DOHH2 (cell line): Measurements from ENCODE around the gene TEX26.

Experiments used
- H3F3A ChIP-seq: fragments of 200-600 bp; sonication (generic), shearing (Covaris generic); 2 replicates; pipeline ENCODE4 v1.6.0; 2016; ENCODE audit warnings: antibody characterized with exemption, mild to moderate bottlenecking; ENCODE audit not compliant: control insufficient read depth, insufficient read depth
- H3K27ac ChIP-seq: fragments of 200-600 bp; sonication (generic); 2 replicates; pipeline ENCODE4 v1.5.1; 2014; ENCODE audit warnings: low read depth, mild to moderate bottlenecking, low read length, moderate library complexity
- H3K27me3 ChIP-seq: fragments of 200-600 bp; sonication (generic); 2 replicates; pipeline ENCODE4 v1.6.1; 2014; ENCODE audit warnings: mild to moderate bottlenecking, low read length, mixed read lengths; ENCODE audit not compliant: control insufficient read depth
- H3K36me3 ChIP-seq: fragments of 200-600 bp; sonication (generic); 2 replicates; pipeline ENCODE4 v1.6.1; 2014; ENCODE audit warnings: mild to moderate bottlenecking, low read length, moderate library complexity, mixed read lengths; ENCODE audit not compliant: control insufficient read depth
- H3K4me1 ChIP-seq: fragments of 200-600 bp; sonication (generic); 2 replicates; pipeline ENCODE4 v1.6.1; 2014; ENCODE audit warnings: mild to moderate bottlenecking, low read length, mixed read lengths; ENCODE audit not compliant: control insufficient read depth
- H3K4me2 ChIP-seq: fragments of 200-600 bp; sonication (generic); 2 replicates; pipeline ENCODE4 v1.6.0; 2014; ENCODE audit warnings: mild to moderate bottlenecking, low read length, moderate library complexity
- H3K4me3 ChIP-seq: fragments of 200-600 bp; sonication (generic); 2 replicates; pipeline ENCODE4 v1.5.1; 2014; ENCODE audit warnings: mild to moderate bottlenecking, low read length, mixed read lengths
- H3K79me2 ChIP-seq: fragments of 200-600 bp; sonication (generic); 2 replicates; pipeline ENCODE4 v1.6.1; 2014; ENCODE audit warnings: mild to moderate bottlenecking, low read length, mixed read lengths; ENCODE audit not compliant: control insufficient read depth
- H3K9me2 ChIP-seq: fragments of 200-600 bp; sonication (generic); replicated peaks from 2 replicates; pipeline ENCODE4 v1.6.1; 2014; ENCODE audit warnings: mild to moderate bottlenecking, low read length, mixed read lengths; ENCODE audit not compliant: control insufficient read depth
- H3K9me3 ChIP-seq: fragments of 200-600 bp; sonication (generic); 2 replicates; pipeline ENCODE4 v1.6.1; 2014; ENCODE audit warnings: antibody characterized with exemption, low read length, mixed read lengths; ENCODE audit not compliant: control insufficient read depth, insufficient read depth
- H4K20me1 ChIP-seq: fragments of 200-600 bp; sonication (generic); 2 replicates; pipeline ENCODE4 v1.6.0; 2014; ENCODE audit warnings: low read depth, mild to moderate bottlenecking, antibody characterized with exemption, low read length, moderate library complexity; ENCODE audit not compliant: control insufficient read depth, insufficient read depth
- CTCF ChIP-seq: fragments of 200-600 bp; sonication (generic); IDR thresholded peaks from one replicate; pipeline ENCODE4 v1.5.1; 2014; ENCODE audit warnings: antibody characterized with exemption, mild to moderate bottlenecking, low read depth, low read length; ENCODE audit not compliant: poor library complexity, severe bottlenecking
- EZH2phosphoT487 ChIP-seq: fragments of 200-600 bp; sonication (generic); IDR thresholded peaks from 2 replicates; pipeline ENCODE4 v1.6.1; 2017; ENCODE audit warnings: borderline replicate concordance, mild to moderate bottlenecking, antibody characterized with exemption, low read length, moderate library complexity, mixed read lengths

TEX26 gene

GRCh38 chr13:30920162-30920909, 12.1 kb upstream of the TEX26 start:
- H3K4me1 ChIP-seq, result no peaks in the 10 kb centered on the region
- H3K4me3 ChIP-seq, result no peak overlapping the region
- no peaks in the 10 kb centered on the region for H3K9me2 ChIP-seq
- peaks cover 8% of the 10 kb centered on the region; the same call in 1 of the 2 replicates for H3K27me3 ChIP-seq
- H3K36me3 ChIP-seq, result no peaks in the 10 kb centered on the region
- no peaks in the 10 kb centered on the region for H3F3A ChIP-seq
- TF ChIP-seq CTCF (no peak), EZH2phosphoT487 (no peak)
- H3K79me2 ChIP-seq, result no peaks in the 10 kb centered on the region
- H4K20me1 ChIP-seq, result no peaks in the 10 kb centered on the region
- no peaks in the 10 kb centered on the region for H3K9me3 ChIP-seq
- no peak overlapping the region for H3K27ac ChIP-seq
- no peak overlapping the region for H3K4me2 ChIP-seq

DNA sequence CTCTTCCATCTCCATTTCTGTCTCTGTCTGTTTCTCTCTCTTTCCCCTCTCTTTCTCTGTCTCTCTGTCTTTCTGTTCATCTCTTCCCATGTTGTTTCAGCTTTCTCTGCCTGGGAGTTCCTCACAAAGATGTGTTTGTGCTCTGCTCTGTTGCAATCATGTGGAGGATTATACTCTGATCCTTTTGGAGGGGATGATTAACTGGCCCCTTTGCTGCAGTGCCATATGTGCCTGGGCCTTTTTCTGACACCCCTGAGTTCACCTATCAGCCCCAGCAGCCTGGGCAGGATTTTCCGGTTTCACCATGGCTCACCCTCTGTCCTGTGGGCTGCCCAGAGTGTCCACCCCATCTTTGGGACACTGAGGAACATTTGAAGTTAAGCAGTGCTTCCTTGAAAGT, 9.0 kb upstream of the TEX26 start:
- no peaks in the 10 kb centered on the region for H4K20me1 ChIP-seq
- H3K4me2 ChIP-seq, result no peak overlapping the region
- TF ChIP-seq EZH2phosphoT487 (no peak), CTCF (no peak)
- H3K4me3 ChIP-seq, result no peak overlapping the region
- no peaks in the 10 kb centered on the region for H3K9me2 ChIP-seq
- peaks cover 11% of the 10 kb centered on the region; the same call in 1 of the 2 replicates for H3K27me3 ChIP-seq
- H3K79me2 ChIP-seq, result no peaks in the 10 kb centered on the region
- no peaks in the 10 kb centered on the region for H3K4me1 ChIP-seq
- H3K27ac ChIP-seq, result no peak overlapping the region
- no peaks in the 10 kb centered on the region for H3F3A ChIP-seq
- no peaks in the 10 kb centered on the region for H3K9me3 ChIP-seq
- H3K36me3 ChIP-seq, result no peaks in the 10 kb centered on the region

GRCh38 chr13:30924721-30925120, 7.7 kb upstream of the TEX26 start:
- Histone ChIP-seq H4K20me1 (no peaks in the 10 kb centered on the region), H3K4me1 (no peaks in the 10 kb centered on the region), H3K4me3 (no peak overlapping the region), H3K27me3 (peaks cover 8% of the 10 kb centered on the region; the same call in 1 of the 2 replicates), H3K27ac (no peak overlapping the region), H3K4me2 (no peak overlapping the region), H3K36me3 (no peaks in the 10 kb centered on the region), H3K9me3 (no peaks in the 10 kb centered on the region), H3K9me2 (no peaks in the 10 kb centered on the region), H3F3A (no peaks in the 10 kb centered on the region), H3K79me2 (no peaks in the 10 kb centered on the region)
- TF ChIP-seq CTCF (no peak), EZH2phosphoT487 (no peak)
